ENCODE measurements around the gene IGF2BP3. TPM values are rescaled to one million over a fixed set of nuclear protein-coding genes. Genes with fewer than 3 reads are reported as not detected.

The IGF2BP3 gene
- total RNA-seq, 1 experiment from 2014 or later, result 11.7 TPM

DNA sequence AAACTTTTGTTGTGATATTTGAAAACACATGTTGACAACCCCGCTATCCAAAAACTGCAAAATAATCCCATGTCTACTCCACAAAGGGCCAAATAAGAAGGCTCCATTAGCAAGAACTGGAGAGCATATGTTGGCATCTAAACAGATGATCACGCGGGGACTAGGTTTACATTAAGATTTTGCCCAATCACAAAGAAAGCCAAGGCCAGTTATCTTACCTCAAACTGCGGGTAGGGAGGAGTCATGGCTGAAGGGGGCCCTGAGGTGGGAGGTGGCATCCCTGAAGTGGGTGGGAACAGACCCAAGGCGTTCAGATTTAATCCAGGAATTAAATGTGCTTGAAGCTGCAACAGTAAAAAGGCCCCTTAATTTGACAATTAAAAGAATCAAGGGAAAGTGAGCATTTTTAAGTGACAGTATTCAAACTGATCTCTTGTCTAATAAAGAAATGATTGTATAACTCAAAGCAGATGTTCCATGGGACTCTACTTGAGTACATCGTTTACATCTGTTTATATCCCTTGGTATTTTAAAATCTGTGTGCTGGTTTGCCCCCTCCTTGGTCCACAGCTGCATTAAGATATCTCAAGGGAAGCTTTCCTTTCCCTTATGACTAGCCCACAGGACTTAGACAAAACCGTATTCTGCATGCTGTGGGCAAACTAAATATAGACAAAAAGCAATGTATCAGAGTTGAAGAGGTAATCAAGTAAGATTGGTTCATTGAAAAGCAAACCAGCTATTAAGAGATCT, 128.3 kb downstream of the IGF2BP3 start:
- POLR2A ChIA-PET (ENCODE audit: unreplicated experiment), result no interaction called here
- H3F3A ChIP-seq (ENCODE audit: low read length, unreplicated experiment), result no peaks in the 10 kb centered on the region
- no peak overlapping the region for H2AFZ ChIP-seq (ENCODE audit: low read length)
- DNase-seq (no peak), ATAC-seq (no peak)
- H3K27me3 ChIP-seq (ENCODE audit: low read length), result no peaks in the 10 kb centered on the region
- H3K9me2 ChIP-seq (replicated peaks; ENCODE audit: low read length), result no peaks in the 10 kb centered on the region
- TF ChIP-seq EZH2phosphoT487 (IDR thresholded peaks at IDR 0.05; ENCODE audit: borderline replicate concordance, low read length) (no peak), EZH2 (IDR thresholded peaks at IDR 0.05; ENCODE audit: low read length, unreplicated experiment) (no peak)
- TF ChIP-seq, protein P1, sequence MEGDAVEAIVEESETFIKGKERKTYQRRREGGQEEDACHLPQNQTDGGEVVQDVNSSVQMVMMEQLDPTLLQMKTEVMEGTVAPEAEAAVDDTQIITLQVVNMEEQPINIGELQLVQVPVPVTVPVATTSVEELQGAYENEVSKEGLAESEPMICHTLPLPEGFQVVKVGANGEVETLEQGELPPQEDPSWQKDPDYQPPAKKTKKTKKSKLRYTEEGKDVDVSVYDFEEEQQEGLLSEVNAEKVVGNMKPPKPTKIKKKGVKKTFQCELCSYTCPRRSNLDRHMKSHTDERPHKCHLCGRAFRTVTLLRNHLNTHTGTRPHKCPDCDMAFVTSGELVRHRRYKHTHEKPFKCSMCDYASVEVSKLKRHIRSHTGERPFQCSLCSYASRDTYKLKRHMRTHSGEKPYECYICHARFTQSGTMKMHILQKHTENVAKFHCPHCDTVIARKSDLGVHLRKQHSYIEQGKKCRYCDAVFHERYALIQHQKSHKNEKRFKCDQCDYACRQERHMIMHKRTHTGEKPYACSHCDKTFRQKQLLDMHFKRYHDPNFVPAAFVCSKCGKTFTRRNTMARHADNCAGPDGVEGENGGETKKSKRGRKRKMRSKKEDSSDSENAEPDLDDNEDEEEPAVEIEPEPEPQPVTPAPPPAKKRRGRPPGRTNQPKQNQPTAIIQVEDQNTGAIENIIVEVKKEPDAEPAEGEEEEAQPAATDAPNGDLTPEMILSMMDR (conservative IDR thresholded peaks at IDR 0.05; ENCODE audit: low read depth, low read length), result no peak
- peaks cover 49% of the 10 kb centered on the region for H3K4me1 ChIP-seq (ENCODE audit: insufficient read depth, low read length)
- no peak overlapping the region for H3K4me2 ChIP-seq (ENCODE audit: low read length)
- no peaks in the 10 kb centered on the region for H4K20me1 ChIP-seq (ENCODE audit: low read length)
- no TSS peak for BruUV-seq (replicated peaks)
- intact Hi-C loops (cut with micrococcal nuclease), result no loop called here
- CTCF ChIA-PET, result no interaction called here
- no peak overlapping the region for H3K9ac ChIP-seq (ENCODE audit: low read length)
- no peak overlapping the region for H3K4me3 ChIP-seq (ENCODE audit: low read length)
- peaks cover 18% of the 10 kb centered on the region for H3K36me3 ChIP-seq (ENCODE audit: low read depth, low read length)
- H3K9me3 ChIP-seq (ENCODE audit: low read length), result no peaks in the 10 kb centered on the region
- H3K27ac ChIP-seq (ENCODE audit: low read length), result no peak overlapping the region
- H3K79me2 ChIP-seq (ENCODE audit: low read length), result peaks cover 7% of the 10 kb centered on the region

DNA sequence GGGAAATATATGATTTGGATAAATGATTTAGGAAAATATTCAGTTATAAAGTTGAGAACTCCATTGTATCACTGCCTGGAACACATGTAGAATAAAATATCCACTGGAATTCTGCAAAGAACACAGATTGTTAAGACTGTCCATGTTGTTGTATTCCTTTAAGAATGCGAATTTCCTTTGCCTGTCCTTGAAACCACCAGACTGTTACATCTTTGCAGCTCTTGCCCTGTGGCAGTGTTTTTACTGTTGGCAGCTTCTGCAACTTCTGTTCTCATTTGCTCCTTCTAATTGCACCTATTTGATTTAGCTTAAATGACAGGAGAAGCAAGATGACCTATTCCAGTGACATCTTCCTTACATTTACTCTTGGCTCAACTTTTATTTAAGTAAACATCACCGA, 131.4 kb downstream of the IGF2BP3 start:
- peak; percentile 9 for DNase-seq
- ChIA-PET POLR2A (ENCODE audit: unreplicated experiment) (interaction anchor here (0.5 kb wide), 1 partner anchor 1459 kb away, joined by 5 read pairs; no protein-coding TSS in a partner anchor), CTCF (no interaction called here)
- Histone ChIP-seq H3K4me1 (ENCODE audit: insufficient read depth, low read length) (peaks cover 36% of the 10 kb centered on the region), H3F3A (ENCODE audit: low read length, unreplicated experiment) (peaks cover 5% of the 10 kb centered on the region), H3K9ac (ENCODE audit: low read length) (no peak overlapping the region), H2AFZ (ENCODE audit: low read length) (no peak overlapping the region), H3K4me3 (ENCODE audit: low read length) (no peak overlapping the region), H3K9me2 (replicated peaks; ENCODE audit: low read length) (no peaks in the 10 kb centered on the region), H3K4me2 (ENCODE audit: low read length) (peak overlapping the region; percentile 11), H3K9me3 (ENCODE audit: low read length) (no peaks in the 10 kb centered on the region), H3K27me3 (ENCODE audit: low read length) (no peaks in the 10 kb centered on the region), H3K36me3 (ENCODE audit: low read depth, low read length) (peaks cover 15% of the 10 kb centered on the region), H4K20me1 (ENCODE audit: low read length) (no peaks in the 10 kb centered on the region), H3K27ac (ENCODE audit: low read length) (no peak overlapping the region), H3K79me2 (ENCODE audit: low read length) (no peaks in the 10 kb centered on the region)
- no TSS peak for BruUV-seq (replicated peaks)
- TF ChIP-seq, protein P1 (conservative IDR thresholded peaks at IDR 0.05; ENCODE audit: low read depth, low read length), result no peak
- TF ChIP-seq EZH2phosphoT487 (IDR thresholded peaks at IDR 0.05; ENCODE audit: borderline replicate concordance, low read length), result no peak
- no peak for TF ChIP-seq EZH2 (IDR thresholded peaks at IDR 0.05; ENCODE audit: low read length, unreplicated experiment)
- ATAC-seq, result peak; percentile 2; the same call in 1 of the 2 replicates
- intact Hi-C loops (cut with micrococcal nuclease), result loop anchor here (10.0 kb wide), 1 partner anchor 1486 kb away; no protein-coding TSS in a partner anchor

DNA sequence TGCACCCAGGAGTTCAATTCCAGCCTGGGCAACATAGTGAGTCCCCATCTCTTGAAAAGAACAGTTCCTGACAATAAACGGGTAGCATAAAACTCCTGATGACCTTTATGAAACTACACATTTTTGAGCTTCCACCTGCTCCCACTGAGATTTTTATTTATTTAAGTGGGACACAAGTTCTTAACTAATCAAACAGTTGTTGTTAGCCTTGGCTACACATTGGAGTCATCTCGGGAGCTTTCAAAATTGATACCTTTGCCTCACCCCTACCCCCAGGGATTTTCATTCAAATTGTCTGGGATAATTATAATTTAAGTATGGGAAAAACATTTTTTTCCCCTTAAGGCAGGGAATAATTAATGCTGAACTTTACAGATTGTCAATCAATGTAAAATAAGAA, 131.9 kb downstream of the IGF2BP3 start:
- Histone ChIP-seq H3K79me2 (ENCODE audit: low read length) (no peaks in the 10 kb centered on the region), H3K27ac (ENCODE audit: low read length) (no peak overlapping the region), H3K4me1 (ENCODE audit: insufficient read depth, low read length) (peaks cover 38% of the 10 kb centered on the region), H3K9ac (ENCODE audit: low read length) (no peak overlapping the region), H3K36me3 (ENCODE audit: low read depth, low read length) (peaks cover 15% of the 10 kb centered on the region), H3K27me3 (ENCODE audit: low read length) (no peaks in the 10 kb centered on the region), H3K4me2 (ENCODE audit: low read length) (no peak overlapping the region), H3K4me3 (ENCODE audit: low read length) (no peak overlapping the region), H3K9me2 (replicated peaks; ENCODE audit: low read length) (no peaks in the 10 kb centered on the region), H3F3A (ENCODE audit: low read length, unreplicated experiment) (peaks cover 6% of the 10 kb centered on the region), H4K20me1 (ENCODE audit: low read length) (no peaks in the 10 kb centered on the region), H2AFZ (ENCODE audit: low read length) (no peak overlapping the region), H3K9me3 (ENCODE audit: low read length) (no peaks in the 10 kb centered on the region)
- no peak for DNase-seq
- CTCF ChIA-PET, result no interaction called here
- TF ChIP-seq EZH2 (IDR thresholded peaks at IDR 0.05; ENCODE audit: low read length, unreplicated experiment), result no peak
- TF ChIP-seq, protein P1 (conservative IDR thresholded peaks at IDR 0.05; ENCODE audit: low read depth, low read length), result no peak
- no peak for TF ChIP-seq EZH2phosphoT487 (IDR thresholded peaks at IDR 0.05; ENCODE audit: borderline replicate concordance, low read length)
- POLR2A ChIA-PET (ENCODE audit: unreplicated experiment), result interaction anchor here (0.5 kb wide), 1 partner anchor 1458 kb away, joined by 5 read pairs; no protein-coding TSS in a partner anchor
- no TSS peak for BruUV-seq (replicated peaks)
- intact Hi-C loops (cut with micrococcal nuclease), result loop anchor here (10.0 kb wide), 1 partner anchor 1486 kb away; no protein-coding TSS in a partner anchor
- ATAC-seq, result no peak
